Occipital lobe (tissue), 2 donors: ENCODE data around the gene SPCS1. TPM values are rescaled to one million over a fixed set of nuclear protein-coding genes. Genes with fewer than 3 reads are reported as not detected.
"Not testable (repeated sequence)": the region's sequence is repeated elsewhere in the genome, so short reads cannot be mapped to it uniquely, and the experiment has no call there.

ENCODE experiments used
- DNase-seq: peaks from one replicate; lab custom pipeline; 2025; lab: John Stamatoyannopoulos, UW
- total RNA-seq: library from RNA; depleted of rRNA; stranded (reverse); fragments of >200 nt; gene quantifications from one replicate; pipeline ENCODE4 v1.2.3, GENCODE V29; 2014

SPCS1 gene
- total RNA-seq: 29.6 TPM

DNA sequence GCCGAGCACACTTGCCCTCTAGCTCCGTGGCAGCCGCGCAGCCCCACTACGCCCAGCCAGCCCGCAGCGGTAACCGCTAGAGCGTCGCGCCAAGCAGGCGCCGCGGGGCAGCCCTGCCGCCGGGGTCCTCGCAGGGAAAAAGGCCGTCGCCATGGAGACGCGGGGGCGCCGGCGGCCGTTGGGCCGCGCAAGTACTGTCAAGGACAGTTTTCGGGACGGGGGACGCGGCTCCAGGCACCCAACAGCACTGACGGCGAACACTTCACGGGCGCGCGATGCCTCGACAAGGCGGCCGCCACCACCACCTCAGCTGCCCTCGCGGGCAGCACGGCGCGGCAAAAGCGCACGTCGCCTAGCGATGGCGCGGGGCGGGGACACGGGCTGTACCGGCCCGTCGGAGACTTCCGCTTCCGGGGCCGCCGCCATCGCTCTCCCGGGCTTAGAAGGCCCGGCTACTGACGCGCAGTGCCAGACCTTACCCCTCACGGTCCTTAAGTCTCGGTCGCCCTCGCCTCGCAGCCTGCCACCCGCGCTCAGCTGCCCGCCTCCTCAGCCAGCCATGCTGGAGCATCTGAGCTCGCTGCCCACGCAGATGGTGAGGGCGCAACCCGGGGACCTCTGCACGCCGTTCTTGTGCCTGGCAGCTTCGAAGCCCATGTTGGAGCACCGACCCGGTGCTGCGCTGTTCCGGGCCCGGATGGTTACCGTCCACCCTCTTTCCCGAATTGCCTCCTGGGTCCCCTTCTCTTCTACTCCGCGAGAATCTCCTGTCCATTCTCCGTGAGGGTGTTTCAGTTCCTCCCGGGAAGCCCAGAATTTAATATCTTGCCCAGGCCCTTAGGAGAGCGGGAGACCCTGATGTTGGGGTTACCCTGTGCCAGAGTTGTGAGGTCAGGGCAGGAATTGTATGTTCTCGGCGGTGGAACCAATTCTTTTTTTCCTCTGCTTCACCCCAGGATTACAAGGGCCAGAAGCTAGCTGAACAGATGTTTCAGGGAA is at the start of gene SPCS1, which contains the start of gene GLT8D1:
TSS of gene SPCS1 (plus strand) at position 419 of the 999 bp plus-strand sequence. CDS start at position 560, 141 bp downstream.
TSS of gene GLT8D1 (minus strand) at position 104 of the 999 bp plus-strand sequence. CDS start 5,331 bp downstream, outside the sequence.
- DNase-seq: peak; percentile 83

DNA sequence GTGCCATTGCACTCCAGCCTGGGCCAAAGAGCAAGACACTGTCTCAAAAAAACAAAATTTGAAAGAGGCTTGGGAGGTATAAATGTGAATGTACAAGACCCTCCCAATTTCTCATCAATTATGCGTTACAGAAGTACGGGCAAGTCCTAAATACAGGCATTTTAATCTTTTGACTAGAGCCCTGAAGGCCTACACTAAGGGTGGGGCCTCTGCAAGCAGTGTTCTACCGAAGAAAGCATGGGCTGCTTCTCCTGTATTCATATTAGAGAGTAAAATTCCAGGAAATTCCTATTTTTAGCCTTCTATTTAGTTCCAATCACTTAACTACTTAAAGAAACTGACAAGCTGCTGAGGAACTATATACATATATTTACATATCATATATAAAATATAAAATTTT is 45.9 kb upstream of the SPCS1 start:
- DNase-seq: no peak

DNA sequence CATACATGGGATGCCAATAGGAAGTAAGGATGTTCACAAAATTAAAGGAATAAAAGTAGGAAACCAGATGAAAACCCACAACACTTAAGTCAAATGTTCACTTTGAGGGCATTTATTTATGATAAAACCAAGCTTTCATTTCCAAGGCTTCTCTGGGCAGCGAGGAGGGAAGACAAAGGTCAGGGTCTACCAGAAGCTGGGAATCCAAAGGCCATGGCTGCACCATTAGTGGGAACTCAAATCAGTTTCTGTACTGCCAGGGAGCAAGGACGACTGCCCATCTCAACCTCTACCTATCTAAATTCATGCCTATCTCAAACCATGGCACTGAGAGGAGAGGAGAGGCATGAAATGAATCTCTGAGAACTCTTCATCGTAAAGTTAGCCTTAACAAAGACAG is 42.8 kb upstream of the SPCS1 start:
- no peak for DNase-seq

DNA sequence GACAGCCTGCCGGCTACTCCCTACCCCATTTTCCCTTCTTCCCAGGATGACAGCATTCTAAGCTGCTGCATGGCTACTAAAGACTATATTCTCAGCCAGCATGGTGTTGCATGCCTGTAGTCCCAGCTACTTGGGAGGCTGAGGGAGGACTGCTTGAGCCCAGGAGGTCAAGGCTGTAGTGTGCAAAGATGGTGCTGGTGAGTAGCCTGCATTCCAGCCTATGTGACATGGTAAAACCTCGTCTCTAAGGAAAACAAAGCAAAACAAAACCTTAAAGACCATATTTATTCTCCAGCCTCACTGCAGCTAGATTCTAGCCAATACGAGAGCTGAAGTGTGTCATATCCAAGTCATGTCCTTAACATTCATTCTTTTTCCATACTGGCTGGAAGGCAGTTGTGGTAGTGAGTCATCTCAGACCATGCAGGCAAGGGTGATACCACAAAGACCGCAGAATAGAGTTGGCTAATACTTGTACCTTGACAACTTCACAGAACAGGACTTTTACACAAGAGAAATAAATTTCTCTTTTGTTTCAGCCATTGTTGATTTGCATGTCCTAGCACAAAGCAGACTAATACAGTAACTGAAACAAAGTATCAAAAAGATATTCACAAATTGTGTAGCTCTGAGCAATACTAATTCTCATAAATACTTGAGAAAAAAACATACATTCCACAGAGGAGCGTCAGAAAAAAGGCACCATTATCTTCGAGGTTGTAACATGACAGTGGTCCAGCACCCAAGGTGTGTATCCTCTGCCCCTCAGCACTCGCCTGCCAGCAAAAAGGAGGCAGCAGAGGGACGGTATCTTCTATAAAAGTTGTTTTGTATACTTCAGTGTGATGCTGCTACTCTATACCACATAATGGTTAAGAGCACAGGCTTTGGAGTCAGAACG is 35.0 kb upstream of the SPCS1 start:
- DNase-seq: no peak

DNA sequence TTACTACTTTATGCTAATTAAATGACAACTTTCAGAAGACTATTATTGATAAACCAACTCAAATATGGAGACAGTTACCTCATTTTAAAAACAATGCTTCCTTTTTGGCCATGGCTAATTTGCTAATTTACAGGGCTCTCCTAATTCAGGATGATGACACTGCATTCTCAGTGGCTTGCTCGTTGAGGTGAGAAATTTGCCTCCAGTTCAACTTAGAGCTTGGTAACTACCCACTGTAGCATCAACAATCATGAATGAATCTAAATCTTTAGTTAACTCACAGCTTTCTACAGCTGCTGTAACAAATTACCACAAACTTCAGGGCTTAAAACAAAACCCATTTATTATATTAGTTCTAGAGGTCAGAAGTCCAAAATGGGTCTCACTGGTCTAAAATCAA is 34.2 kb upstream of the SPCS1 start:
- no peak for DNase-seq

DNA sequence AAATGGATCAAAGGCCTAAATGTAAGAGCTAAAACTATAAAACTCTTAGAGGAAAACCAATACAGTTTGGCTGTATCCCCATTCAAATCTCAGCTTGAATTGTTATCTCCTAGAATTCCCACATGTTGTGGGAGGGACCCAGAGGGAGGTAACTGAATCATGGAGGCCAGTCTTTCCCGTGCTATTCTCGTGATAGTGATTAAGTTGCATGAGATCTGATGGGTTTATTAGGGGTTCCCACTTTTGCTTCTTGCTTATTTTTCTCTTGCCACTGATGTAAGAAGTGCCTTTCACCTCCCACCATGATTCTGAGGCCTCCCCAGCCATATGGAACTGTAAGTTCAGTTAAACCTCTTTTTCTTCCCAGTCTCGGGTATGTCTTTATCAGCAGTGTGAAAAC is 29.7 kb upstream of the SPCS1 start:
- DNase-seq: not testable (repeated sequence)

DNA sequence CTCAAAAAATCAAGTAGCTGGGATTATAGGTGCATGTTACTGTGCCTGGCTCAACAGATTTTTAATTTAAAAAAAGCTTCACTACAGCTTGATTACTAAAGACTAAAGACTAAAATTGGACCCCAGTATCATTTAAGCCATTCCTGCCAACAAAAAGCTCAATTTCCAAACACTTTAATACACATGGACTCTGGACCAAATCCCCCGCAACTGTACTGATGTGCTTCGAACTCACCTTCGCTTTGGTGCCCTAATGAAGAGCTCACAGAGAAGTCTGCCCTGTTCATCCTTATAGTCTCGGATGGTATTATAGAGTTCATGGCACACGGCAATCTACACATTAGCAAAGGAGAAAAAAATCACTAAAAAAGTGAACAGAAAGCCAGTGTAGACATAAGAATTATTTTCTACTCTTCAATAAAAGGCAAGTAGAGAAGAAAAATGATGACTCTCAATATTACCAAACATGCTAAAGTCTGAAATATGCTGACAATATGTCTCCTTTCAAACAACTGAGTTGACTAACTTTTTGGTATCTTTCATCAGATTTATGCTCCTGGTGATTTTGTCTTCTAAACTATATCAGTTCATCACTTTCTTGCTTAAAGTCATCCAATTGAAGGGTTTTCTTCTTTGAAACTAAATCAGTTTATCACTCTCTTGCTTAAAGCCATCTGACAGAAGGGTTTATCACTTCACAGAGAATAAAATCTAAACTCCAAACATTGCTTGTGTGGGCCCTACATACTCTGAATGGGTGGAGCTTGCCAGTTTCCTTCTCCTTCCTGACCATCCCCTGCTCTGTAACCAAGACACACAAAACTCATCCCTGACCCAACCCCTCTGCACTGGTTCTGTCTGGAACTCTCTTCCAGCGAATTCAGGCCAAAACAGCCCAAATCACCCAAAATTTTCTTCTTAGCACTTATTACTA is 27.4 kb upstream of the SPCS1 start:
- no peak for DNase-seq

DNA sequence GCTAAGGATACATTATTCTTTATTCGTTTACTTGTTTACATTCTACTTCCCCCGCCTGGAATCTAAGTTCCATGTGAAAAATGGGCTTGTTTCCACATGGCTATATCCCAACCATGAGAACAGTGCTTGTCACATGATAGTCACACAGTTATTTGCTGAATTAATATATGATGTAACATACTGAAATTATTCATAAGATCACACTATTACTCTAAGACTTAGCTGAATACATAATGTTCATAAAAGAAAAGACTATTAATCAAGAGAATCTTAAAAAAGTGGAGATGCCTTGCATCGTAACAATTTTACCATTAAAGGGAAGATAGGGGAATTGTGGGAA is 26.7 kb upstream of the SPCS1 start:
- DNase-seq: no peak

DNA sequence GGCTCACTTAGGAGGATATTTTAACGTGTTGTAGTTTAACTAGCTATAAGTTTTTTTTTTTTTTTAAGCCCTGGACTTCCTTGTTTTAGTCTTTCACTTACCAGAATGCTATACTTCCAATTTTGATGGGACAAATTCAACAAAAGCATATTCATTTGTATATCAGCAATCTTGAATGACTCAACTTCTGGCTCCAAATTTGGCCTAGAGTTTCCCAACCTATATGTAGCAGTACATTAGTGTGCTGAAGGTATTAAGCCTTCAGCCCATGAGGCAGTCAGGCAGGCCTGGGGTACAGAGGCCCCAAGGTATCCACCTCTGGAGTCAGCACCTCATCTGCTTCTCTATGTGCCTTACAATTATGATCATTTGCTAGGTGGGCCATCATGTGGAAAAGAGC is 26.1 kb upstream of the SPCS1 start:
- DNase-seq: no peak

DNA sequence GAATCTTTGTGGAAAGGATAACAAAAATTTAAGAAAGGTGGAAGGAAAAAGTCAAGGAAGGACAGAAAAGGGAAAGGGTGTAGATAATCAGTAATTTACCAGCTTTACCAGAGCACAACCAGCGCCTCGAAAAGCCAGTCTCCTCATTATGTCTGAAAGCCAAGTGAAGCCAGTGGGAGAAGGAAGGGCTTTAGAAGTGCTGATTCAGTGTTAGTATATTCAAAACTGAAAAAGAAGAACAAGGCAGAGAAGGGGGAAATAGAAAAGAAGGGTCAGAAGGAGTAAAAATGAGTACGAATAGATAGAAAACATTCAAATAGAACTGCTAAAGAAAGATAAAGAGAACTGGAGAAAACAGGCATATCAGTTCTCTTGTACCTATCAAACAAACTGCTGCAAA is 24.3 kb upstream of the SPCS1 start:
- no peak for DNase-seq

DNA sequence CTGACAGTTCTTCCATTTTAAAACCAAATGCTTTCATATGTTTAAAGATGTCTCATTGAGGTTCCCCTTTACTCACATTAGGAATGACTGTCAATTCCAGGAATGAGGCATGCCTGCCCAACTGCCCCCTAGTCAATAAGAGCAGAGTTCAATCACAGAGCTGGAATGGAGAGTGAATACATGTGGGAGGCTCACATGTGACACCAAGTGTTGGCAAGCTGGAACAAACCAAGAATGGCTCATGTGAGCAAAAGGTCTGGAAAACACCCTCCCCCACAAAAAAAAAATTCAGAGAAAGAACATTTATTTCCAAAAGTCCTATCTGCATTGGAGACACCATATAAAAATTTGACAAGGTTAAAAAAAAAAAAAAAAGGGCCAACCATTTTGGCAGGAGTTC is 23.9 kb upstream of the SPCS1 start:
- DNase-seq: no peak

DNA sequence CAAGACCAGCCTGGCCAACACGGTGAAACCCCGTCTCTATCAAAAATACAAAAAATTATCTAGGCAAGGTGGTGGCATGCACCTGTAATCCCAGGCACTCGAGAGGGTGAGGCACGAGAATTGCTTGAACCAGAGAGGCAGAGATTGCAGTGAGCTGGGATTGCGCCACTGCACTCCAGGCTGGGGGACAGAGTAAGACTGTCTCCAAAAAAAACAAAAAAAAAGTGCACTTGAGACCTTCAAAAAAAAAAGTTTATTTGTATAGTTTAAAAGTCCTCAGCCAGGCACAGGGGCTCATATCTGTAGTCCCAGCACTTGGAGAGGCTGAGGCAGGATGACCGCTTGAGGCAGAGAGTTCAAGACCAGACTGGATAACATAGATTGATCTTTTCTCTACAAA is 22.3 kb upstream of the SPCS1 start:
- DNase-seq: no peak

DNA sequence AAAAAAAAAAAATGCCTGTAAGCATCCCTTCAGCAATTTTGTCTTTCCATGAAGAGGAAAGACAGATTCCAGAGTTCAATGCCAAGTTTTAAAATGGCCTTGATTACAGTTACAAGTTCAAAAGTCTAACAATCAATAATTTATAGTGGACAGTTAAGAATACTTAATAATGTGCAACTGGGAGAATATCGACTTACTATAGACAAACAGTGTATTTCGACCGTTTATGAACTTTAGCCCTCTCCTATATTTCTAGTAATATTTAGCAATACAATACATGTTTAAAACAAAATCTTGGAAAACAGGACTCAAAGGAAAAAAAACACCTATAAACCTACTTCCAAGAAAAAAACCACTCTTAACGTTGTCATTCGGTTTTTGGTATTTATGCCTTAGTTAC is 21.7 kb upstream of the SPCS1 start:
- DNase-seq: no peak

DNA sequence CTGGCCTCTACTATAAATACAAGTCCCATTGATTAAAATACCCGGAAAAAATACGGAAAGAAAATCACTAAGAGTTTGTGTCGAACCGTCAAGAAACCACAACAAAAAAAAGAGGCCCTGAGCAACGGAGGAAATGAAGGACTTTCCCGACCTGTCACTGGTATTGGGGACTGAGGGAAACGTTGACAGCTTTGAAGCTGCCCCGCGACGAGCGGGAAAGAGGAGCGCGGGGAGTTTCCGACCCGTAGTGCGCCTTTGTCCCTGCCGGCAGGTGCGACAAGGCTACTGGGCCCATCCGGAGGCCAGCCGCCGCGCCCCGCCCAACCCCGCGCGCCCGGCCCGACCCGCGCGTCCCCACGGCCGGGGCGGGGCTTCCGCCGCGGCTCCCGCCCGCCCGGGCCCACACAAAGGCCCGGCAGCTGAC is 20.6 kb upstream of the SPCS1 start:
- DNase-seq: peak; percentile 85

DNA sequence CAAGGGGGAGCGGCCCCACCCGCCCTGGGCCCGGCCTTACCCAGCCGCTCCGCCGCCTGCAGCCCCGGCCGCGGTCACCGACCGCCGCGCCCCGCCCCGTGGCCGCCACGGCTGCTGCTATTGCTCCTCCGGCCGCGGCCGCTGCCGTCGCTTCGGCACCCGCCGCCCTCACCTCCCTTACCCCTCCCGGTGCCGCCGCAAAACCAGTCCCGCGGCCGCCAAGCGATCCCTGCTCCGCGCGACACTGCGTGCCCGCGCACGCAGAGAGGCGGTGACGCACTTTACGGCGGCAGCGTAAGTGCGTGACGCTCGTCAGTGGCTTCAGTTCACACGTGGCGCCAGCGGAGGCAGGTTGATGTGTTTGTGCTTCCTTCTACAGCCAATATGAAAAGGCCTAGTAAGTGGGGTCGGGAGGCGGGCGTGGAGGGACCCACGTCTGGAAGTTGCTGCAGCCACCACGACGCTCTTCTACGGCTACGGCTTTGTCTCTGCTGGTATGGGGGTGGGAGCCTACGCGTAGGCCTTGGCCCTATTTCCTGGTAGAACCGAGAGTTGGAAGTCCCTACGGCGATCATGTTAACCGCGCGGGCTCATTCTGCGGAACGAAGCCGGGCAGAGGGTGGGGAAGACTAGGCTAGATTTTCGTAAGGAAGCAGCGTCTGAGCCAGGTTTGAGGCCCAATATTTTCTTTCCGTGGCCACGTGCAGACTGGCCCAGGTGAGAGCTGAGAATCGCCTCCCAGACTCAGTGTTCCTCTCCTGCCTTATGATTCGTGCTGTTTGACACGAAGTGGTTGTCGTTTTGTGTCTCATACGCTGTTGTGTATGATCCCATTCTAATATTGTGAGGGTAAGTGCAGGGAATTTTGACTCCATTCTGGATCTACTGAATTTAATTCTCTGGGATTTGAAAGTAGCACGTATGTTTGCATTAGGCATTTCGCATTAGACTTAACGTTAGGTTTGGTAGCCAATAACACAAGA is 19.9 kb upstream of the SPCS1 start, which contains the start of the genes GNL3 and PBRM1:
TSS of gene GNL3 (plus strand) at position 324 of the 983 bp plus-strand sequence. CDS start at position 385, 61 bp downstream.
TSS of gene PBRM1 (minus strand) at position 205 of the 983 bp plus-strand sequence.
- peak; percentile 90 for DNase-seq

DNA sequence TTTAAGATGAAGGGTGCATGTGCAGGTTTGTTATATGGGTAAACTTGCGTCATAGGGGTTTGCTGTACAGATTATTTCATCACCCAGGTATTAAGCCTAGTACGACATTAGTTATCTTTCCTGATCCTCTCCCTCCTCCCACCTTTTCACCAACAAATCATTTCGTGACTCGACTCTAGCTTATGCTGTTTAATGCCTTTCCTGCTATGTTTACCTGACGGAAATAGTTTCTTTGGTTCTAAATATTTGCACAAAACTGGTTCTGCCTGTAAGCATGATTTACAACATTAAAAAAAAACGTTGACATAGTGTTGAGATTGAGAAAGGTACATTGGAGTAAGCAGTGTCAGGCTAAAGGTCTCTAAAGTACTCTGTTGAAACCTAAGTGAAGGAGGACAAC is 17.6 kb upstream of the SPCS1 start:
- DNase-seq: no peak

DNA sequence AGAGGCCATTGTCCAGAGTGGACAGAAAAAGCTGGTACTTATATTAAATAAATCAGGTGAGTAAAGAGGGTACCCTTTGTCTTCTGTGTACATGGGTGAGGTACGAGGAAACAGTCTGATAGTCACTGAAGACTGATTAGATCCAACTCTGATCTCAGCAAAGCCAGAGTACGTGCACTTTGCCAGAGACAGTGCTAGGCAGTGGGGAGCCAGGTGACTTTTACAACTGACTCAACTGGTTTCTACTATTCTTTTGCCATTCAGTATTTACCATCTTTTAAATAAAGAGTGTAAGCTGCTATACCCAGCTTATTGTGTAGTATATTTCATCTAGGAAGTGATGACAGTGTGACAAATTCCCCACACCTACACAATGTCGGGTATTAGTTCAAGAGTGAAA is 16.8 kb upstream of the SPCS1 start:
- no peak for DNase-seq

DNA sequence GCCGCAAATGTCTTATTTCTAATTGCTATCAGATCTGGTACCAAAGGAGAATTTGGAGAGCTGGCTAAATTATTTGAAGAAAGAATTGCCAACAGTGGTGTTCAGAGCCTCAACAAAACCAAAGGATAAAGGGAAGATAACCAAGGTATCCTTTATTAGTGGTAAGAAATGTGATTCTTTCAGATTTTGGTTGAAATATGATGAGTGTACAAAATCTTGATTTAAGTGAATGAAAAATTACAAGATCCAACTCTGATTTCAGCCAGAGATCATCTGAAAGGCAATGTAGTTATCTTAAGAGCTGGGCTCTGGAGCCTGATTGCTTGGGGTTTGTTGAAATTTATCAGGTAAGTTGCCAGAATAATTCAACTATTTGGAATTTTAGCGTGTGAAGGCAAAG is 15.3 kb upstream of the SPCS1 start:
- no peak for DNase-seq

DNA sequence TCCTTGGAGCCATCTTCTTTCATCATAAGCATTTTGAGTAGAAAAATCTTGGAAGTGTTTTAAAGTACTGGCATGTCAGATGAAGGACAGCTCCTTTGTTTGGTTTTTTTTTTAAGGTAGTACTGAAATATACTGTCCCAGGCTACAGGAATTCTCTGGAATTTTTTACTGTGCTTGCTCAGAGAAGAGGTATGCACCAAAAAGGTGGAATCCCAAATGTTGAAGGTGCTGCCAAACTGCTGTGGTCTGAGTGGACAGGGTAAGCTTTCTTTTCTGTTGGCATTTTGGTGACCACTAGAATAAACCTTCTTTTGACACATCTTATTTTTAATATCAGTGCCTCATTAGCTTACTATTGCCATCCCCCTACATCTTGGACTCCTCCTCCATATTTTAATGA is 12.8 kb upstream of the SPCS1 start:
- no peak for DNase-seq
